A549 (cell line): ENCODE results near the gene SSX2IP. TPM values are rescaled to one million over a fixed set of nuclear protein-coding genes. Genes with fewer than 3 reads are reported as not detected.

Experiments
- ATAC-seq, 2 experiments: fragments of 200-7000 bp in 1 of 2; fragments of >200 bp in 1 of 2; cut with Nextera tagmentation in 1 of 2; cut with Tn5 transposase in 1 of 2; 3 replicates each; pipeline versions ENCODE4 v1.8.0 to v1.9.1; 2018 to 2020; ENCODE audit warnings: mild to moderate bottlenecking in 1 of 2, moderate library complexity in 1 of 2
- CTCF ChIA-PET: fragments of 300-600 bp; sonication (Branson Sonifier 250); formaldehyde crosslinking; extraction: SDS; loops from one replicate; lab custom pipeline; 2021; ENCODE audit warnings: antibody characterized with exemption, inconsistent platforms; lab: Yijun Ruan, JAX
- POLR2A ChIA-PET: fragments of 350-600 bp; formaldehyde crosslinking; extraction: SDS; loops from one replicate; lab custom pipeline; 2021; ENCODE audit warnings: antibody characterized with exemption, inconsistent platforms; lab: Yijun Ruan, JAX
- DNase-seq, 2 experiments: peaks; one replicate each; pipeline versions ENCODE4 v3.0.0 to v3.0.0-alpha.2; 2011 to 2016; ENCODE audit warnings: low read depth in 1 of 2, low spot score in 1 of 2
- FAIRE-seq: peaks from 2 replicates; lab custom pipeline; 2011; peaks lifted over from hg19 to GRCh38; lab: Jason Lieb, UNC
- H3K27ac ChIP-seq, 2 experiments: fragments of >200 bp; sonication (Bioruptor Twin); formaldehyde crosslinking; 3 replicates each; pipeline ENCODE4 v1.5.1; 2016 to 2017
- H3K4me1 ChIP-seq: fragments of >200 bp; sonication (Bioruptor Twin); formaldehyde crosslinking; 3 replicates; pipeline ENCODE4 v1.6.1; 2016
- H3K4me2 ChIP-seq: fragments of >200 bp; sonication (Bioruptor Twin); formaldehyde crosslinking; 3 replicates; pipeline ENCODE4 v1.6.1; 2016
- H3K4me3 ChIP-seq: fragments of >200 bp; sonication (Bioruptor Twin); formaldehyde crosslinking; 3 replicates; pipeline ENCODE4 v1.5.1; 2016
- H3K9me3 ChIP-seq: fragments of >200 bp; sonication (Bioruptor Twin); formaldehyde crosslinking; 3 replicates; pipeline ENCODE4 v1.6.1; 2016
- BHLHE40 ChIP-seq: IDR thresholded peaks from 2 replicates; pipeline ENCODE4 v1.6.1; 2012; ENCODE audit warnings: low read depth, low read length, inconsistent platforms
- CEBPB ChIP-seq, 2 experiments: fragments of >200 bp in 1 of 2; sonication (Bioruptor Twin) in 1 of 2; formaldehyde crosslinking in 1 of 2; IDR thresholded peaks; 2 replicates each; pipeline ENCODE4 v1.6.1; 2012 to 2016
- EP300 ChIP-seq, 2 experiments: fragments of >200 bp; sonication (Bioruptor Twin); formaldehyde crosslinking; IDR thresholded peaks; 2 replicates in 1 of 2; 3 replicates in 1 of 2; pipeline ENCODE4 v1.6.1; 2016 to 2017
- FOSB ChIP-seq: fragments of 250-450 bp; sonication (Bioruptor Pico); IDR thresholded peaks from 2 replicates; pipeline ENCODE4 v1.5.0; 2020; ENCODE audit warnings: mild to moderate bottlenecking, moderate library complexity
- HES2 ChIP-seq: fragments of >200 bp; sonication (Bioruptor Twin); formaldehyde crosslinking; IDR thresholded peaks from 2 replicates; pipeline ENCODE4 v1.6.1; 2016
- HOXB5 ChIP-seq: fragments of 250-450 bp; sonication (Bioruptor Pico); IDR thresholded peaks from 2 replicates; pipeline ENCODE4 v1.5.0; 2020; ENCODE audit warnings: mild to moderate bottlenecking, moderate library complexity
- KDM1A ChIP-seq: fragments of 200-600 bp; sonication (generic); IDR thresholded peaks from 2 replicates; pipeline ENCODE4 v1.6.1; 2016; ENCODE audit warnings: low read depth, mild to moderate bottlenecking
- KDM5A ChIP-seq: fragments of 200-600 bp; sonication (generic); IDR thresholded peaks from 2 replicates; pipeline ENCODE4 v1.6.1; 2016; ENCODE audit warnings: antibody characterized with exemption, mild to moderate bottlenecking
- MAFK ChIP-seq: fragments of 450-650 bp; IDR thresholded peaks from 2 replicates; pipeline ENCODE4 v1.6.1; 2014; ENCODE audit not compliant: partially characterized antibody
- MAX ChIP-seq: IDR thresholded peaks from 2 replicates; pipeline ENCODE4 v1.6.1; 2012
- MYC ChIP-seq: IDR thresholded peaks from 2 replicates; pipeline ENCODE4 v1.6.1; 2012; ENCODE audit warnings: mild to moderate bottlenecking, inconsistent platforms, low read length, improper control_type of control experiment, borderline replicate concordance
- PHF8 ChIP-seq: fragments of 200-600 bp; sonication (generic); IDR thresholded peaks from 2 replicates; pipeline ENCODE4 v1.6.1; 2016; ENCODE audit warnings: low read depth, mild to moderate bottlenecking, antibody characterized with exemption, moderate library complexity, borderline replicate concordance
- RNF2 ChIP-seq: fragments of 200-600 bp; sonication (generic); IDR thresholded peaks from 2 replicates; pipeline ENCODE4 v1.6.1; 2016; ENCODE audit warnings: low read depth, mild to moderate bottlenecking, antibody characterized with exemption, moderate library complexity, borderline replicate concordance
- SMC3 ChIP-seq: fragments of >200 bp; sonication (Bioruptor Twin); formaldehyde crosslinking; IDR thresholded peaks from 3 replicates; pipeline ENCODE4 v1.6.1; 2018; ENCODE audit warnings: inconsistent platforms
- ZSCAN20 ChIP-seq: fragments of 250-450 bp; sonication (Bioruptor Pico); IDR thresholded peaks from 2 replicates; pipeline ENCODE4 v1.8.0; 2022; ENCODE audit warnings: mild to moderate bottlenecking, moderate library complexity
- WGBS: methylation state at CpG from one replicate; pipeline ENCODE4 v1.1.6; 2017; ENCODE audit errors: missing lambda C conversion rate; 5-methylcytosine and 5-hydroxymethylcytosine counted together
- polyA plus RNA-seq, 4 experiments: library from polyadenylated mRNA; depleted of rRNA in 3 of 4; stranded (reverse); fragments of >200 nt; fragmentation: RNase III in 1 of 4; extraction: RNeasy Plus Mini Kit Qiagen cat#74134 plus additional on column Dnase treatment in 1 of 4; gene quantifications; 2 replicates in 3 of 4; 3 replicates in 1 of 4; pipeline ENCODE4 v1.2.3, GENCODE V29; 2011 to 2017
- TF ChIP-seq, protein P1 (sequence below): fragments of 250-450 bp; sonication (Bioruptor Pico); IDR thresholded peaks from 2 replicates; pipeline ENCODE4 v1.5.0; 2021; ENCODE audit warnings: mild to moderate bottlenecking, moderate library complexity, borderline replicate concordance

Gene SSX2IP
- polyA plus RNA-seq, 2 of the 4 experiments (the other 2 are of a cell fraction): 15.2 to 20.6 TPM

DNA sequence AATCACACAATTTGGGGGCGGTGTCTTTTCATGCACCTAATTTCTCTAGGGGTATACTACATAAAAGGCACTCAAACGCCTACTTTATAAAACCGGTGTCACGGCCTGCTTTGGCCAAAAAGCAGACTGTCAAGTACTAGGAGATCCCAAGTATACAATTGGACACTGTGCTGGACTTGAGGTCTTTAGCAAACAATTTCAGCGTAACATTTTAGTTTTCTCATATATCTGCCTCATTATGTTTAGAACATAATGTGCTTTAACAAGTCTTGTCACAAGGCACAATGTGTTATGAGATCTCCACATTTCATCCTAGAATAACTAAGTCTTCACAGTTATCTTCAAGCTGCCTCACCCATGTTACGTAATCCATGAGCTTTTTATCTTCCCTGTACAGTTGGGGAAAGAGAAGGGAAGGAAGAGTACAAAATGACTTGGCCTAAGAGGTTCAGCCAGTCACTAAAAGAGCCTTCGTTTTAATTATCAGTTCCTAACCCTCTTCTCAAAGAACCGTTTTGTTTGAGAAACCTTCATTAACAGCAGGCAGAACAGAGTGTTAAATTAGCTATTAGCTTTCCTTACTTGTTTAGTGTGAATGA, 1.7 kb downstream of the SSX2IP start:
- Histone ChIP-seq H3K4me2 (peak overlapping the region; percentile 92), H3K4me3 (no peak overlapping the region), H3K4me1 (peaks cover 19% of the 10 kb centered on the region; the same call in 2 of the 3 replicates), H3K9me3 (no peaks in the 10 kb centered on the region), H3K27ac (no peak overlapping the region; a peak in 1 of 6 replicates)
- ChIA-PET CTCF (interaction anchor here (0.9 to 1.2 kb wide), 4 partner anchors 8 to 65 kb away, joined by 3 read pairs; no protein-coding TSS in a partner anchor), POLR2A (interaction anchor here (0.6 to 1.0 kb wide), 2 partner anchors 182 to 511 kb away, joined by 3 read pairs; partner anchors contain the start of gene GNG5)
- FAIRE-seq (no peak), DNase-seq (no peak), ATAC-seq (no peak)
- 92% methylated on average over 8 of the region's 8 CpGs for WGBS
- TF ChIP-seq CEBPB (IDR thresholded peaks at IDR 0.05) (peak in 1 of 2 experiments; percentile 28; a peak in 1 of 4 replicates), BHLHE40 (no peak)

GRCh38 chr1:84687714-84688462, 2.4 kb downstream of the SSX2IP start:
- no peaks in the 10 kb centered on the region for H3K9me3 ChIP-seq
- CTCF ChIA-PET: interaction anchor here (1.1 kb wide), 1 partner anchor 19 kb away, joined by 3 read pairs; no protein-coding TSS in a partner anchor

GRCh38 chr1:84686223-84686622, 4.0 kb downstream of the SSX2IP start:
- POLR2A ChIA-PET: no interaction called here
- Histone ChIP-seq H3K4me3 (no peak overlapping the region), H3K4me2 (no peak overlapping the region), H3K4me1 (peaks cover 14% of the 10 kb centered on the region; the same call in 2 of the 3 replicates), H3K9me3 (no peaks in the 10 kb centered on the region)
- FAIRE-seq: no peak
- no peak for ATAC-seq
- 76% methylated on average over 1 of the region's 1 CpG for WGBS
- TF ChIP-seq KDM1A: no peak
- no peak for TF ChIP-seq RNF2
- TF ChIP-seq PHF8: no peak
- no peak for TF ChIP-seq EP300 (IDR thresholded peaks at IDR 0.05)
- no peak for TF ChIP-seq ZSCAN20 (CRISPR knock-in tag)
- no peak for TF ChIP-seq SMC3
- TF ChIP-seq MYC: no peak
- no peak for TF ChIP-seq MAFK
- no peak for TF ChIP-seq FOSB (CRISPR knock-in tag)
- TF ChIP-seq, all 56 proteins: peak for 0
- CTCF ChIA-PET: interaction anchor here (0.5 kb wide), 1 partner anchor 547 kb away, joined by 4 read pairs; no protein-coding TSS in a partner anchor
- H3K27ac ChIP-seq: no peak overlapping the region
- no peak for DNase-seq

More at GRCh38 chr1:84687714-84688462, 2.4 kb downstream of the SSX2IP start:
- POLR2A ChIA-PET: interaction anchor here (0.6 to 1.0 kb wide), 2 partner anchors 181 to 512 kb away, joined by 3 read pairs; partner anchors contain the start of gene GNG5
- Histone ChIP-seq H3K4me1 (peaks cover 19% of the 10 kb centered on the region; the same call in 2 of the 3 replicates), H3K27ac (no peak overlapping the region), H3K4me3 (no peak overlapping the region), H3K4me2 (peak overlapping the region; percentile 92)
- WGBS: 86% methylated on average over 5 of the region's 5 CpGs
- ATAC-seq (no peak), FAIRE-seq (no peak), DNase-seq (no peak)
- TF ChIP-seq HES2 (no peak), RNF2 (no peak), MAX (no peak), CEBPB (IDR thresholded peaks at IDR 0.05) (no peak), HOXB5 (CRISPR knock-in tag) (no peak), KDM5A (no peak)
- TF ChIP-seq, protein P1, sequence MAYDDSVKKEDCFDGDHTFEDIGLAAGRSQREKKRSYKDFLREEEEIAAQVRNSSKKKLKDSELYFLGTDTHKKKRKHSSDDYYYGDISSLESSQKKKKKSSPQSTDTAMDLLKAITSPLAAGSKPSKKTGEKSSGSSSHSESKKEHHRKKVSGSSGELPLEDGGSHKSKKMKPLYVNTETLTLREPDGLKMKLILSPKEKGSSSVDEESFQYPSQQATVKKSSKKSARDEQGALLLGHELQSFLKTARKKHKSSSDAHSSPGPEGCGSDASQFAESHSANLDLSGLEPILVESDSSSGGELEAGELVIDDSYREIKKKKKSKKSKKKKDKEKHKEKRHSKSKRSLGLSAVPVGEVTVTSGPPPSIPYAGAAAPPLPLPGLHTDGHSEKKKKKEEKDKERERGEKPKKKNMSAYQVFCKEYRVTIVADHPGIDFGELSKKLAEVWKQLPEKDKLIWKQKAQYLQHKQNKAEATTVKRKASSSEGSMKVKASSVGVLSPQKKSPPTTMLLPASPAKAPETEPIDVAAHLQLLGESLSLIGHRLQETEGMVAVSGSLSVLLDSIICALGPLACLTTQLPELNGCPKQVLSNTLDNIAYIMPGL (CRISPR knock-in tag): no peak
